CMK (cell line): Measurements from ENCODE around the gene UBE2U.

Source experiments
- DNase-seq: peaks from one replicate; pipeline ENCODE4 v3.0.0-alpha.2; 2010; ENCODE audit warnings: low read depth

UBE2U gene

GRCh38 chr1:64295136-64295535, 91.7 kb downstream of the UBE2U start:
- no peak for DNase-seq

DNA sequence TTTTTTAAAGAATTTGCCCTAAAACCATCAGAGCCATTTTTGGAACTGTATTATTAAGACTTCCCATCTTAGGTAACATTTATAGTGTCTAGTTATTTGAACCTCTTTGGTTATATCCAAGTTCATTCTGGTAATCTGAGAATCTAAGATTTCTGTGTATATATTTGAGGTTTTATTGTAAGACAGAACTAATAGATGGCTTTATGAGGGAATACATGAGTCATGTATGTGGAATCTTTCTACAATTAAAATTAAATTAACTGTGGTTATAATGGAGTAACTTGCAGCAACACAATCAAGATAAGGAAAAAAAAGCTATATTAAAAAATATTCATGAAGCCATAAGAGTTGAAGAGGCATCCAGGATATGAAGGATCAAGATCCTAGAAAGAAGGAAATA, 92.1 kb downstream of the UBE2U start:
- DNase-seq = no peak

DNA sequence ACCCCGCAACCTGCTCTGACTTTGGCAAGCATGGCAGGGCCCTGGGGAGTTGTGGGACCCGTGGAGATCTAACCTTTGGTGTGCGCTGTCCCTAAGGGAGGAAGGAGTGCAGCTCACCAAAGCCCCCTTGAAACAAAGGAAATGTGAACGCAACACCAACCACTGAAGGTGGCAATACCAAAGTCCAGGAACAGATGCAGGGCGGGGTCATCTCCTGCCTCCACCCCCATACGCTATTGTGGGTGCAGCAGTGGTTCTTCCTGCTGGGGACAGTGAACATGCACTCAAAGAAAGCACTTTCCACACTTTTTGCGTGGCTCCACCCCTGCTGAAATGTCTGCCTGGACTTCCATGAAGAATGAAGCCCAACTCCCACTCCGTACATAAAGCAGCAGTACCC, 93.0 kb downstream of the UBE2U start:
- DNase-seq = no peak

DNA sequence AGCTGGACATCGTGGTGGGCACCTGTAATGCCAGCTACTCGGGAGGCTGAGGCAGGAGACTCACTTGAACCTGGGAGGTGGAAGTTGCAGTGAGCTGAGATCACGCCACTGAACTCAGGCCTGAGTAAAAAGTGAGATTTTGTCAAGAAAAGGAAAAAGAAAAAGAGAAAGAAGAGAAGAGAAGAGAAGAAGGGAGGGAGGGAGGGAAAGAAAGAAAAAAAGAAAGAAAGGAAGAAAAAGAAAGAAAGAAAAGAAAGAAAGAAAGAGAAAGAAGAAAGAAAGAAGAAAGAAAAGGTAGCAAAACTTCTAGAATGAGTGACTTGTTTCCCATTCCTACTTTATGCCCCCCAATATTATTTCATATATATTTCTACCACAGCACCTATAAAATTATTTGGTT, 98.8 kb downstream of the UBE2U start:
- DNase-seq = no peak

DNA sequence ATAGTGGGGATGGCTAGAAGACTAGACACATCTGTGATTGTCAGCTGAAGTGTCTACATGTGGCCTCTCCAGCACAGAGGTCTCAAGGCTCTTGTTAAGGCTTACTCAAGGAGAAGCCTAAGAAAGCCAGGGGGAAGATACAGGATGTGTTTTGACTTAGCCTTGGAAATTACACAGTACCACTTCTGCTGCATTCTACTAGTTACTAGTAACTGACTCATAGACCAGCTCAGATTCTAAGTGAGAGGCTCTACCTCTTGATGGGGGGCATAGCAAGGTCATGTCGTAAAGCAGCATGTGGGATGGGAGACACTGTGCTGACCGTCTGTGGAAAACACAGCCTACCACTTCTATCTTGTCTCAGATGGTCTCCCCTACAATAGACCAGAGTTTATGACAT, 99.5 kb downstream of the UBE2U start:
- DNase-seq = no peak

DNA sequence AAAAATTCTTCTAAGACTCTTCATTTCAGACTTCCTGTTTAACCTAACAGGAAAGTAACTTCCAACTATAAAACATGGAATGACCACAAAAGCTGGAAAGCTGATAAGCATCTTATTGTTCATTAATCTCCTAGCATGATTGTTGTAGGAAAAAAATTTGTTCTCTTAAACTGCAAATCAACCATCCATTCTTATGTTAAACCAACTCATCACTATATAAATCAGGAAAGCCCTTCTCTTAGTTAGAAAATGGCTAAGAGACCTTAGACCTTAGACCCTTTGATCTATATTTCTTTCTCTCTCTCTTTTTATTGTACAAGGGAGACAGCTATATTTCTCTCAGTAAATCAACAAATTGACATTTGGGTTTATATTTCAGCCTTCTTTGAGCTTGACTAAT, 101.4 kb downstream of the UBE2U start:
- DNase-seq = no peak

DNA sequence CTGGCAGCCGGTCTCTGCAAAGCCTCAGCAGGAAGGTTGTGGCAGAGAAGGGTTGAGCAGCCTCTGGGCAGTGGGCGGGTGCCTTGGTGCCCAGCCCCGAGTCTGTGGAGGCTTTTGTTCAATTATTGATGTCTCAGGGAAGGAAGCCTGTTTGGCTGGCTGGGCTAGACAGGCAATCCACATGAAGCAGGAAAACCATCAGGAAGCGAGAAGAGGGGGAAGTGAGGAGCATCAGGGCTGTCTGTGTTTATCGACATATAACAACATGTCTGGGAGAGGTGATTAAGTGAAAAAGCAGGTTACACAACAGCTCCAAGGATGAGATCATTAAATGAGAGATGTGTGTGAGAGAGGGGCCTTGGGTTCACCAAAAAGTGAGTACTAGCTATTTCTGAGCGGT, 105.4 kb downstream of the UBE2U start:
- DNase-seq = no peak

GRCh38 chr1:64309431-64309831, 106.0 kb downstream of the UBE2U start:
- no peak for DNase-seq

- no peak for DNase-seq
Measured at GRCh38 chr1:64310760-64311159, 107.3 kb downstream of the UBE2U start.

- DNase-seq = no peak
Measured at GRCh38 chr1:64312431-64312830, 109.0 kb downstream of the UBE2U start.

DNA sequence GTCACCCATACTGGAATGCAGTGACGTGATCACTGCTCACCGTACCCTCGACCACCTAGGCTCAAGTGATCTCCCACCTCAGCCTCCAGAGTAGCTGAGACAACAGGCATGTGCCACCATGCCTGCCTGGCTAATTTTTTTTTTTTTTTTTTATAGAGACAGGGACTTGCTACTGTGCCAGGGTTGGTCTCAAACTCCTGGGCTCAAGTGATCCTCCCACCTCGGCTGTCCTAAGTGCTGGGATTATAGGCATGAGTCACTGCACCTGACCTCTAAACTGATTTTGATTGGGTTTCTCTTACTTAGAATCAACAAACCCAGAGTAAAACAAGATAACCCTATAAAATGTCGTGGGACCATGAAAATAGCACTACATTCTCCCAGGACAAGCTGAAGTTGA, 112.0 kb downstream of the UBE2U start:
- DNase-seq = no peak
